Fibroblast of lung (primary cell): ENCODE results near the gene TUBB4B.
"Not testable (repeated sequence)": the region's sequence is repeated elsewhere in the genome, so short reads cannot be mapped to it uniquely, and the experiment has no call there.

Experiments
- EZH2 ChIP-seq: IDR thresholded peaks from 2 replicates; pipeline ENCODE4 v1.5.1; 2012; ENCODE audit warnings: low read length, control low read depth, mild to moderate bottlenecking; ENCODE audit errors: missing control alignments
- TF ChIP-seq, protein P1 (sequence below), 2 donors: IDR thresholded peaks in 1 of 2; conservative IDR thresholded peaks in 1 of 2; 1 replicate in 1 of 2; 2 replicates in 1 of 2; pipeline ENCODE4 v1.5.1; 2011 to 2012; ENCODE audit warnings: low read length in 2 of 2, control low read depth in 1 of 2, inconsistent platforms in 1 of 2, low read depth in 1 of 2, mild to moderate bottlenecking in 1 of 2

DNA sequence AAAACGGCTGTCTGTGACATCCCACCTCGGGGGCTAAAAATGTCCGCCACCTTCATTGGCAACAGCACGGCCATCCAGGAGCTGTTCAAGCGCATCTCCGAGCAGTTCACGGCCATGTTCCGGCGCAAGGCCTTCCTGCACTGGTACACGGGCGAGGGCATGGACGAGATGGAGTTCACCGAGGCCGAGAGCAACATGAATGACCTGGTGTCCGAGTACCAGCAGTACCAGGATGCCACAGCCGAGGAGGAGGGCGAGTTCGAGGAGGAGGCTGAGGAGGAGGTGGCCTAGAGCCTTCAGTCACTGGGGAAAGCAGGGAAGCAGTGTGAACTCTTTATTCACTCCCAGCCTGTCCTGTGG lies 2.2 kb downstream of the TUBB4B start:
- TF ChIP-seq, protein P1, sequence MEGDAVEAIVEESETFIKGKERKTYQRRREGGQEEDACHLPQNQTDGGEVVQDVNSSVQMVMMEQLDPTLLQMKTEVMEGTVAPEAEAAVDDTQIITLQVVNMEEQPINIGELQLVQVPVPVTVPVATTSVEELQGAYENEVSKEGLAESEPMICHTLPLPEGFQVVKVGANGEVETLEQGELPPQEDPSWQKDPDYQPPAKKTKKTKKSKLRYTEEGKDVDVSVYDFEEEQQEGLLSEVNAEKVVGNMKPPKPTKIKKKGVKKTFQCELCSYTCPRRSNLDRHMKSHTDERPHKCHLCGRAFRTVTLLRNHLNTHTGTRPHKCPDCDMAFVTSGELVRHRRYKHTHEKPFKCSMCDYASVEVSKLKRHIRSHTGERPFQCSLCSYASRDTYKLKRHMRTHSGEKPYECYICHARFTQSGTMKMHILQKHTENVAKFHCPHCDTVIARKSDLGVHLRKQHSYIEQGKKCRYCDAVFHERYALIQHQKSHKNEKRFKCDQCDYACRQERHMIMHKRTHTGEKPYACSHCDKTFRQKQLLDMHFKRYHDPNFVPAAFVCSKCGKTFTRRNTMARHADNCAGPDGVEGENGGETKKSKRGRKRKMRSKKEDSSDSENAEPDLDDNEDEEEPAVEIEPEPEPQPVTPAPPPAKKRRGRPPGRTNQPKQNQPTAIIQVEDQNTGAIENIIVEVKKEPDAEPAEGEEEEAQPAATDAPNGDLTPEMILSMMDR (conservative IDR thresholded peaks at IDR 0.05 in 1 of 2, IDR thresholded peaks at IDR 0.05 in 1 of 2; ENCODE audit: low read depth in 1 of 2, low read length in 2 of 2) = not testable (repeated sequence)
- not testable (repeated sequence) for TF ChIP-seq EZH2
